Fibroblast of the aortic adventitia (primary cell): ENCODE measurements around the gene TLNRD1. TPM values are rescaled to one million over a fixed set of nuclear protein-coding genes. Genes with fewer than 3 reads are reported as not detected.
A peak's percentile ranks its signal among the peaks of the same experiment; 100 is the strongest.
"Not testable (repeated sequence)": the region's sequence is repeated elsewhere in the genome, so short reads cannot be mapped to it uniquely, and the experiment has no call there.

Experiments
- DNase-seq: peaks from one replicate; pipeline ENCODE4 v3.0.0-alpha.2; 2010; ENCODE audit warnings: low read depth
- H3K4me3 ChIP-seq: 2 replicates; pipeline ENCODE4 v1.5.1; 2011; ENCODE audit warnings: low read depth, mild to moderate bottlenecking, control low read depth, low read length, moderate library complexity
- total RNA-seq: library from RNA; depleted of rRNA; stranded (reverse); fragments of >200 nt; gene quantifications from 2 replicates; pipeline ENCODE4 v1.2.3, GENCODE V29; 2012; ENCODE audit warnings: low replicate concordance
- TF ChIP-seq, protein P1 (sequence below): IDR thresholded peaks from 2 replicates; pipeline ENCODE4 v1.5.1; 2011; ENCODE audit warnings: mild to moderate bottlenecking, low read length, control low read depth, inconsistent platforms; ENCODE audit not compliant: insufficient read depth

TLNRD1 gene
- total RNA-seq, result 9.3 and 10.5 TPM in 2 replicates

DNA sequence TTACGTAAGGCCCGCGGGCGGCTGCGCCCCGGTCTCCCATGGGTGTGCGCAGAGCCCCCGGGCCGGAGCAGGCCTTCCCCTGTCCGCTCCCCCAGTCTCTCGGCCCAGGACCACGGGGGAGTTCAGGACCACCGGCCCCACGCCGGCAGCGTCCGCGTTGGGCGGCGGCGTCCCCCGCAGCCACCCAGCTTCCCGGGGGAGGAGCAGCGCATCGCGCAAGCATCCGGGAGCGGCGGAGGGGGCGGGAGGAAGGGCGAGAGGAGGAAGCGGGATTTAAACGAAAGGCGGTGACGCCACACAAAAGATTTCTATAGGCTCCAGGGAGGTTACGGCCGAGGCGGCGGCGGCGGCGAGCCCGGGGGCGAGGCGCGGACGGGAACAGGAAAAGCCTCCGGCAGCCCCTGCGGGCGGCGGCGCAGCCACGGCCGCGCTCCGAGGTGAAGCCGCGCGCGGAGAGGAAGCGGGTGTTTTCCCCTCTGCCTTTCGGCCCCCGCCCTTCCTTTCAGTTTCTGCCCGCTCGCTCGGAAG lies at the start of gene TLNRD1:
TSS of gene TLNRD1 (plus strand) at position 300 of the 528 bp plus-strand sequence. CDS start 1,349 bp downstream, outside the sequence.
- peak; percentile 89 for DNase-seq
- TF ChIP-seq, protein P1, sequence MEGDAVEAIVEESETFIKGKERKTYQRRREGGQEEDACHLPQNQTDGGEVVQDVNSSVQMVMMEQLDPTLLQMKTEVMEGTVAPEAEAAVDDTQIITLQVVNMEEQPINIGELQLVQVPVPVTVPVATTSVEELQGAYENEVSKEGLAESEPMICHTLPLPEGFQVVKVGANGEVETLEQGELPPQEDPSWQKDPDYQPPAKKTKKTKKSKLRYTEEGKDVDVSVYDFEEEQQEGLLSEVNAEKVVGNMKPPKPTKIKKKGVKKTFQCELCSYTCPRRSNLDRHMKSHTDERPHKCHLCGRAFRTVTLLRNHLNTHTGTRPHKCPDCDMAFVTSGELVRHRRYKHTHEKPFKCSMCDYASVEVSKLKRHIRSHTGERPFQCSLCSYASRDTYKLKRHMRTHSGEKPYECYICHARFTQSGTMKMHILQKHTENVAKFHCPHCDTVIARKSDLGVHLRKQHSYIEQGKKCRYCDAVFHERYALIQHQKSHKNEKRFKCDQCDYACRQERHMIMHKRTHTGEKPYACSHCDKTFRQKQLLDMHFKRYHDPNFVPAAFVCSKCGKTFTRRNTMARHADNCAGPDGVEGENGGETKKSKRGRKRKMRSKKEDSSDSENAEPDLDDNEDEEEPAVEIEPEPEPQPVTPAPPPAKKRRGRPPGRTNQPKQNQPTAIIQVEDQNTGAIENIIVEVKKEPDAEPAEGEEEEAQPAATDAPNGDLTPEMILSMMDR, result no peak
- peak within 1 kb of the TSS; percentile 90 for H3K4me3 ChIP-seq

DNA sequence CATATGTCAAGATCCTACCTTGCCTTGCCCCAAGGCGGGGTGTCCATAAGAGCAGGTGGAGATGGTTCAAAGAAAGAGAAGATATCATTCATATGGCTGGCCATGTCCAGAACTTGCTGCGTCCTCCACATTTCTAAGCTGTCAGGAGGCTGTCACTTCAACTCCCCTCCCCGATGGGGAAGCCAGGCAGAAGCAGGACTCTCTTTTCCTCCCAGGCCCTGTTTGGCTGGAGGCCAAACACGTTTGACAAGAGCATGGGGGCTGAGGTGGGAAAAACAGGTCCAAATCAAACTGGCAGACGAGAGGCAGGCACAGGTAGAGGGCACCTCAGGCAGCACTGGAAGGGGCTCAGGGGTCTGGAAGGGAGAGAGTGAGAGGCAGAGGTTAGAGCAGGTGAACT lies 48.8 kb upstream of the TLNRD1 start:
- TF ChIP-seq, protein P1, result no peak
- peak; percentile 36 for DNase-seq
- no peak overlapping the region for H3K4me3 ChIP-seq

- peak; percentile 54 for DNase-seq
- TF ChIP-seq, protein P1, result no peak
- H3K4me3 ChIP-seq, result no peak overlapping the region
Observed at GRCh38 chr15:80953001-80953952, 47.4 kb upstream of the TLNRD1 start.

- no peak overlapping the region for H3K4me3 ChIP-seq
- TF ChIP-seq, protein P1, result no peak
- DNase-seq, result peak; percentile 61
Observed at GRCh38 chr15:80953953-80954778, 46.6 kb upstream of the TLNRD1 start.

GRCh38 chr15:80955571-80956452 lies 44.9 kb upstream of the TLNRD1 start:
- peak; percentile 89 for DNase-seq
- not testable (repeated sequence) for H3K4me3 ChIP-seq

DNA sequence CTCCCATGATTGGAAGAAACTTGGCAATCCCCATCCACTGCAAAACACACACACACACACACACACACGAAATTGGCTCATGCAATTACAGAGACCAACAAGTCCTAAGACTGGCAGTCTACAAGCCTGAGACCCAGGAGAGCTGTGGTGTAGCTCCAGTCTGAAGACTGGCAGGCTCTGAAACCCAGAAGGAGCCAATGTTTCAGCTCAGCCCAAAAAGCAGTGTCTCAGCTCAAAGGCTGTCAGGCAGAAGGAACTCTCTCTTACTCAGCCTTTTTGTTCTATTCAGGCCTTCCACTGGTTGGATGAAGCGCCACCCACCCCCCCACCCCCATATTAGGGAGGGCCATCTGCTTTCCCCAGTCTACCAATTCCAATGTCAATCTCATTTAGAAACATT lies 43.2 kb upstream of the TLNRD1 start:
- TF ChIP-seq, protein P1, result no peak
- H3K4me3 ChIP-seq, result no peak overlapping the region
- peak; percentile 70 for DNase-seq
